Measurements from ENCODE around the gene REV3L.

- TF ChIP-seq, protein P1, sequence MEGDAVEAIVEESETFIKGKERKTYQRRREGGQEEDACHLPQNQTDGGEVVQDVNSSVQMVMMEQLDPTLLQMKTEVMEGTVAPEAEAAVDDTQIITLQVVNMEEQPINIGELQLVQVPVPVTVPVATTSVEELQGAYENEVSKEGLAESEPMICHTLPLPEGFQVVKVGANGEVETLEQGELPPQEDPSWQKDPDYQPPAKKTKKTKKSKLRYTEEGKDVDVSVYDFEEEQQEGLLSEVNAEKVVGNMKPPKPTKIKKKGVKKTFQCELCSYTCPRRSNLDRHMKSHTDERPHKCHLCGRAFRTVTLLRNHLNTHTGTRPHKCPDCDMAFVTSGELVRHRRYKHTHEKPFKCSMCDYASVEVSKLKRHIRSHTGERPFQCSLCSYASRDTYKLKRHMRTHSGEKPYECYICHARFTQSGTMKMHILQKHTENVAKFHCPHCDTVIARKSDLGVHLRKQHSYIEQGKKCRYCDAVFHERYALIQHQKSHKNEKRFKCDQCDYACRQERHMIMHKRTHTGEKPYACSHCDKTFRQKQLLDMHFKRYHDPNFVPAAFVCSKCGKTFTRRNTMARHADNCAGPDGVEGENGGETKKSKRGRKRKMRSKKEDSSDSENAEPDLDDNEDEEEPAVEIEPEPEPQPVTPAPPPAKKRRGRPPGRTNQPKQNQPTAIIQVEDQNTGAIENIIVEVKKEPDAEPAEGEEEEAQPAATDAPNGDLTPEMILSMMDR (IDR thresholded peaks at IDR 0.05) = peak in 5 of 6 experiments; percentile 4 to 38 (median 28)
- no peak for TF ChIP-seq POLR2A (IDR thresholded peaks at IDR 0.05)
Measured at GRCh38 chr6:111478749-111479148, 4.3 kb downstream of the REV3L start.

Measured in adrenal gland (tissue), 5 donors.